ENCODE results near the gene COL9A1. TPM values are rescaled to one million over a fixed set of nuclear protein-coding genes. Genes with fewer than 3 reads are reported as not detected.

COL9A1 gene
- total RNA-seq, 1 experiment from 2014 or later, result not detected

DNA sequence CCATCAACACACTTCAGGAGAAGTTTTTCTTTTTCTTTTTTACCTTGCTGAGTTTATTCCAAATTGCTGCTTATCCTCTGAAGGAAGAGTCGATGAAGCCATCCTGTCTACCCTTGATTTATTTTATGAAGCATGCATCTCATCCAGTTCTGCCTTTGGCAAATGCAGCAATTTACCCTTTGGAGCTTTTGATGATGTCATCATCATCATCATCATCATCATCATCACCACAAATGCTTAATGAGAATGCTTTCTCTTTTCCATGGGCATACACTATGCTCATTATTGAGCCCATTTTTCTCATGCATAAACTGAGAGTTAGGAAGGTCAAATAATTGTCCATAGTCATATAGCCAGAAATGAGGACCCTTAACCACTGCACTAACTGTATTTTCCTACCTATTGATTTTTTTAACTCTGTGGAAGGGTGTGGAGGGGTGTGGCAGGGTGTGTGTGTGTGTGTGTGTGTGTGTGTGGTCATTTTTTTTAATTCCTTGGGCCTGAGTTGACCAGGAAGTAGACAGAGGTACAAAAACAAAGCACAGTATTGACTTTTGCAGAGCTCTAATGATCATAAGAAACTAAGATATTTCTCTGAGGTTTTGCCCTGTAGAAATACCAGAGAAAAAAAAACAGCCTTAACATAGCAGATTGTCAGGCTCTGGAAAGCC lies 82.8 kb downstream of the COL9A1 start:
- Mint-ChIP-seq H3K27ac (ENCODE audit: unreplicated experiment) (no peak overlapping the region), H3K27me3 (ENCODE audit: insufficient read depth, unreplicated experiment) (peaks cover 4% of the 10 kb centered on the region), H3K4me1 (ENCODE audit: low read depth, unreplicated experiment) (no peaks in the 10 kb centered on the region), H3K36me3 (ENCODE audit: insufficient read depth, unreplicated experiment) (no peaks in the 10 kb centered on the region), H3K4me3 (ENCODE audit: unreplicated experiment) (no peak overlapping the region), H3K9me3 (ENCODE audit: unreplicated experiment) (no peaks in the 10 kb centered on the region)
- Histone ChIP-seq H3K4me3 (ENCODE audit: low read depth, low read length) (no peak overlapping the region), H3K36me3 (ENCODE audit: control insufficient read depth, insufficient read depth, low read length) (no peaks in the 10 kb centered on the region), H3K9me3 (no peaks in the 10 kb centered on the region), H3K4me1 (no peaks in the 10 kb centered on the region), H3K27me3 (replicated peaks; ENCODE audit: control insufficient read depth, insufficient read depth, low read length) (no peaks in the 10 kb centered on the region)
- BruUV-seq (replicated peaks), result no TSS peak
- TF ChIP-seq, protein P1, sequence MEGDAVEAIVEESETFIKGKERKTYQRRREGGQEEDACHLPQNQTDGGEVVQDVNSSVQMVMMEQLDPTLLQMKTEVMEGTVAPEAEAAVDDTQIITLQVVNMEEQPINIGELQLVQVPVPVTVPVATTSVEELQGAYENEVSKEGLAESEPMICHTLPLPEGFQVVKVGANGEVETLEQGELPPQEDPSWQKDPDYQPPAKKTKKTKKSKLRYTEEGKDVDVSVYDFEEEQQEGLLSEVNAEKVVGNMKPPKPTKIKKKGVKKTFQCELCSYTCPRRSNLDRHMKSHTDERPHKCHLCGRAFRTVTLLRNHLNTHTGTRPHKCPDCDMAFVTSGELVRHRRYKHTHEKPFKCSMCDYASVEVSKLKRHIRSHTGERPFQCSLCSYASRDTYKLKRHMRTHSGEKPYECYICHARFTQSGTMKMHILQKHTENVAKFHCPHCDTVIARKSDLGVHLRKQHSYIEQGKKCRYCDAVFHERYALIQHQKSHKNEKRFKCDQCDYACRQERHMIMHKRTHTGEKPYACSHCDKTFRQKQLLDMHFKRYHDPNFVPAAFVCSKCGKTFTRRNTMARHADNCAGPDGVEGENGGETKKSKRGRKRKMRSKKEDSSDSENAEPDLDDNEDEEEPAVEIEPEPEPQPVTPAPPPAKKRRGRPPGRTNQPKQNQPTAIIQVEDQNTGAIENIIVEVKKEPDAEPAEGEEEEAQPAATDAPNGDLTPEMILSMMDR (IDR thresholded peaks at IDR 0.05; ENCODE audit: insufficient read depth in 1 of 2, low read depth in 1 of 2, low read length in 1 of 2, severe bottlenecking in 1 of 2, unreplicated experiment in 1 of 2), result no peak
- CTCF ChIA-PET, result interaction anchor here (0.5 to 2.2 kb wide), 5 partner anchors 70 to 872 kb away, joined by 3 to 24 read pairs (median 6); no protein-coding TSS in a partner anchor
- intact Hi-C loops (cut with micrococcal nuclease; ENCODE audit: unreplicated experiment), result loop anchor here (5.0 kb wide), 2 partner anchors 467 to 737 kb away; partner anchors contain the start of gene B3GAT2
- DNase-seq, result no peak
- POLR2A ChIA-PET, result no interaction called here

DNA sequence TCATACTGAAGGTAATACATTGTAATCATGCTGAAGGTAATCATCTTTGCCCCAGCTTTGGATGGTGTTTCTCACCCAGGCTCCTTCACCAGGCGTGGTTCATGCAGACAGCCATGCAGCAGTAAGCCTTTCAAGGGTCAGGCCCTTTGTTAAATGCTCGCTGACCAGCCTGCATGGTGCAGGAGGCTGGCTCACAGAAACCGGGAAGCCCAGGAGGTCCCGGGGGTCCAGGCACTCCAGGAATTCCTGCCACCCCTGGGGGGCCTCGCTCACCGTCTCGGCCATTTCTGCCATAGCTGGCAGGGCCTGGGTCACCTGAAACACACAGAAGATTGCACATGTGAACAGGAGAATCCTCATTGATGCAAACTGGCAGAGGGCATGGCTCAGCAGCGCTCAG lies 86.1 kb downstream of the COL9A1 start:
- ChIA-PET POLR2A (no interaction called here), CTCF (no interaction called here)

DNA sequence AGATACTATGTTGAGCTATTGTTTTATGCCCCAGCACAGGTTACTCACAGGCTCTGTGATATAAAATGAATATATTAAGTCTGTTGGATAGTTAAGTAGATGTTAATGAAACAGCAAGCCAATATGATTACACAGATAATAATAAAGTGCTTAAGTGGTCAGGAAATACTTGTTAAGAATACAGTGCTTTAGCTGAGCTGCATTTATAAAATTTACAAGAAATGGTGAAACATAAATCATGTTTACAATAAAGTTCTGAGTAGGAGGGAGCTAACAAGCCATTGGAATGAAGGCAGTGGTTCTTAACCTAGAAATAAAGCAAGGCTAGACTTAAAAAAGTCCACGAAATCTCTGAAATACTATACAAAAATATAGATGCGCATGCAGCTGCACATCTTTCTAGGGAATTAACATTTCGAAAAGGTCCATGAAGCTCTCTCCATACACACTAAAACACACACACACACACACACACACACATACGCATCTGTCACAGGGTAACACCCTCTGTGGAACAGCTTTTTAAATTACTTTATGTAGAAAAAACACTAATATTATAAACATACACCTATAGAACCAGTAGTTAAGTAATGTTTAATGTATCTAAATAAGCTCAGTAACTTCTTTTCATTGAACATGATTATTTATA lies 87.3 kb downstream of the COL9A1 start:
- ChIA-PET CTCF (no interaction called here), POLR2A (no interaction called here)
- H3K27me3 Mint-ChIP-seq (ENCODE audit: insufficient read depth, unreplicated experiment), result peaks cover 9% of the 10 kb centered on the region
- H3K4me3 Mint-ChIP-seq (ENCODE audit: unreplicated experiment), result no peak overlapping the region
- H3K9me3 Mint-ChIP-seq (ENCODE audit: unreplicated experiment), result no peaks in the 10 kb centered on the region
- Histone ChIP-seq H3K27me3 (replicated peaks; ENCODE audit: control insufficient read depth, insufficient read depth, low read length) (no peaks in the 10 kb centered on the region), H3K9me3 (no peaks in the 10 kb centered on the region), H3K4me3 (ENCODE audit: low read depth, low read length) (no peak overlapping the region), H3K4me1 (no peaks in the 10 kb centered on the region), H3K36me3 (ENCODE audit: control insufficient read depth, insufficient read depth, low read length) (no peaks in the 10 kb centered on the region)
- no peaks in the 10 kb centered on the region for H3K36me3 Mint-ChIP-seq (ENCODE audit: insufficient read depth, unreplicated experiment)
- no peaks in the 10 kb centered on the region for H3K4me1 Mint-ChIP-seq (ENCODE audit: low read depth, unreplicated experiment)
- BruUV-seq (replicated peaks), result no TSS peak
- no peak for DNase-seq
- no peak overlapping the region for H3K27ac Mint-ChIP-seq (ENCODE audit: unreplicated experiment)
- TF ChIP-seq, protein P1 (IDR thresholded peaks at IDR 0.05; ENCODE audit: insufficient read depth in 1 of 2, low read depth in 1 of 2, low read length in 1 of 2, severe bottlenecking in 1 of 2, unreplicated experiment in 1 of 2), result no peak
- intact Hi-C loops (cut with micrococcal nuclease; ENCODE audit: unreplicated experiment), result no loop called here

More for the DNA sequence above, 86.1 kb downstream of the COL9A1 start:
- no peak overlapping the region for H3K4me3 ChIP-seq (ENCODE audit: low read depth, low read length)
- H3K4me3 Mint-ChIP-seq (ENCODE audit: unreplicated experiment), result no peak overlapping the region
- no peaks in the 10 kb centered on the region for H3K4me1 Mint-ChIP-seq (ENCODE audit: low read depth, unreplicated experiment)
- H3K9me3 ChIP-seq, result no peaks in the 10 kb centered on the region
- no peak for DNase-seq
- H3K27me3 ChIP-seq (replicated peaks; ENCODE audit: control insufficient read depth, insufficient read depth, low read length), result no peaks in the 10 kb centered on the region
- TF ChIP-seq, protein P1 (IDR thresholded peaks at IDR 0.05; ENCODE audit: insufficient read depth in 1 of 2, low read depth in 1 of 2, low read length in 1 of 2, severe bottlenecking in 1 of 2, unreplicated experiment in 1 of 2), result no peak
- H3K36me3 Mint-ChIP-seq (ENCODE audit: insufficient read depth, unreplicated experiment), result no peaks in the 10 kb centered on the region
- peaks cover 7% of the 10 kb centered on the region for H3K27me3 Mint-ChIP-seq (ENCODE audit: insufficient read depth, unreplicated experiment)
- BruUV-seq (replicated peaks), result no TSS peak
- H3K36me3 ChIP-seq (ENCODE audit: control insufficient read depth, insufficient read depth, low read length), result no peaks in the 10 kb centered on the region
- H3K4me1 ChIP-seq, result no peaks in the 10 kb centered on the region
- intact Hi-C loops (cut with micrococcal nuclease; ENCODE audit: unreplicated experiment), result no loop called here
- H3K27ac Mint-ChIP-seq (ENCODE audit: unreplicated experiment), result no peak overlapping the region
- no peaks in the 10 kb centered on the region for H3K9me3 Mint-ChIP-seq (ENCODE audit: unreplicated experiment)
